Spleen (tissue), 7 donors: ENCODE data around the gene HPSE2.

Source experiments
- POLR2A ChIP-seq, 3 donors: fragments of 450-650 bp; IDR thresholded peaks; one replicate each; pipeline ENCODE4 v1.5.1; 2017; ENCODE audit warnings: antibody characterized with exemption in 3 of 3, mild to moderate bottlenecking in 1 of 3
- TF ChIP-seq, protein P1 (sequence below), 11 experiments: fragments of 200-600 bp in 7 of 11; fragments of 450-650 bp in 4 of 11; sonication (generic) in 4 of 11; IDR thresholded peaks in 8 of 11; conservative IDR thresholded peaks in 3 of 11; 1 replicate in 7 of 11; 2 replicates in 4 of 11; pipeline versions ENCODE4 v1.4.0 to v1.8.0; 2016 to 2021; ENCODE audit warnings: antibody characterized with exemption in 11 of 11, inconsistent platforms in 4 of 11, mild to moderate bottlenecking in 1 of 11
- donor health status: DM: no; HTN: no; CAD: no; lungs with moderate emphysema.
- donor health status: DM: no; HTN: no; CAD: no.
- donor health status: DM: no; HTN: no; CAD: no.

DNA sequence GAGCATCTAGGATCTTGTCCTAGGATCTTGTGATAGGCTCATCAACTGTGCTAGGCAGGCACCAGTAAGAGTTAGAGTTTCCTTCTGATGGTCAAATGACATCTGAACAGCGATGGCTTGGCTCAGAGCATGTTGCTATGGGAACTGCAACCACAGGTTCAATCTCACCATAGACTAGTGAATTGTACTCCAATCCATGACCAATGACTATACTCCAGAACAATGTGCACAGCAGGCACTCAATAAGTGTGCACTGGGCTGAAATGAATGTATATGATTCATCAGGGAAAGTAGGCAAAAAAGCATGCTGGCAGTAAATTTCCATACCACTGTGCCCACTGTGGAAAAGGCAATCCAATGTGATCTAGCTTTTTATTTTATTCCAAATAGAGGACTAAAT, 625.4 kb downstream of the HPSE2 start:
- TF ChIP-seq, protein P1, sequence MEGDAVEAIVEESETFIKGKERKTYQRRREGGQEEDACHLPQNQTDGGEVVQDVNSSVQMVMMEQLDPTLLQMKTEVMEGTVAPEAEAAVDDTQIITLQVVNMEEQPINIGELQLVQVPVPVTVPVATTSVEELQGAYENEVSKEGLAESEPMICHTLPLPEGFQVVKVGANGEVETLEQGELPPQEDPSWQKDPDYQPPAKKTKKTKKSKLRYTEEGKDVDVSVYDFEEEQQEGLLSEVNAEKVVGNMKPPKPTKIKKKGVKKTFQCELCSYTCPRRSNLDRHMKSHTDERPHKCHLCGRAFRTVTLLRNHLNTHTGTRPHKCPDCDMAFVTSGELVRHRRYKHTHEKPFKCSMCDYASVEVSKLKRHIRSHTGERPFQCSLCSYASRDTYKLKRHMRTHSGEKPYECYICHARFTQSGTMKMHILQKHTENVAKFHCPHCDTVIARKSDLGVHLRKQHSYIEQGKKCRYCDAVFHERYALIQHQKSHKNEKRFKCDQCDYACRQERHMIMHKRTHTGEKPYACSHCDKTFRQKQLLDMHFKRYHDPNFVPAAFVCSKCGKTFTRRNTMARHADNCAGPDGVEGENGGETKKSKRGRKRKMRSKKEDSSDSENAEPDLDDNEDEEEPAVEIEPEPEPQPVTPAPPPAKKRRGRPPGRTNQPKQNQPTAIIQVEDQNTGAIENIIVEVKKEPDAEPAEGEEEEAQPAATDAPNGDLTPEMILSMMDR (IDR thresholded peaks at IDR 0.05 in 8 of 11, conservative IDR thresholded peaks at IDR 0.05 in 3 of 11), result no peak
- TF ChIP-seq POLR2A (IDR thresholded peaks at IDR 0.05), result no peak
